Body of pancreas (tissue), 4 donors: Measurements from ENCODE around the gene YIF1B. TPM values are rescaled to one million over a fixed set of nuclear protein-coding genes. Genes with fewer than 3 reads are reported as not detected.
A peak's percentile ranks its signal among the peaks of the same experiment; 100 is the strongest.

Experiments
- ATAC-seq: fragments of 150-250 bp; one replicate; pipeline ENCODE4 v1.9.1; 2016
- DNase-seq, 4 donors: peaks; one replicate each; pipeline ENCODE4 v3.0.0-alpha.2; 2019
- H3K27ac ChIP-seq, 4 donors: fragments of 200-600 bp; sonication (generic); 1 replicate in 3 of 4; 2 replicates in 1 of 4; pipeline versions ENCODE4 v1.5.1 to v1.6.1; 2016 to 2019; ENCODE audit warnings: mild to moderate bottlenecking in 1 of 4, mixed read lengths in 1 of 4, moderate library complexity in 1 of 4
- H3K27me3 ChIP-seq, 2 donors: fragments of 200-600 bp; sonication (generic); one replicate each; pipeline ENCODE4 v1.6.0; 2016; ENCODE audit warnings: mild to moderate bottlenecking in 1 of 2
- H3K36me3 ChIP-seq, 2 donors: fragments of 200-600 bp; sonication (generic); replicated peaks in 1 of 2; 2 replicates each; pipeline ENCODE4 v1.5.1; 2016; ENCODE audit warnings: low read depth in 2 of 2; ENCODE audit not compliant: insufficient read depth in 1 of 2
- H3K4me1 ChIP-seq: fragments of 200-600 bp; sonication (generic); one replicate; pipeline ENCODE4 v1.6.0; 2016
- H3K4me3 ChIP-seq, 2 donors: fragments of 200-600 bp; sonication (generic); 1 replicate in 1 of 2; 2 replicates in 1 of 2; pipeline ENCODE4 v1.5.1; 2016 to 2019
- H3K9me3 ChIP-seq, 3 donors: fragments of 200-600 bp; sonication (generic); 1 replicate in 2 of 3; 2 replicates in 1 of 3; pipeline ENCODE4 v1.5.1; 2016
- POLR2A ChIP-seq, 3 donors: fragments of 450-650 bp; IDR thresholded peaks; one replicate each; pipeline ENCODE4 v1.6.1; 2016; ENCODE audit warnings: antibody characterized with exemption in 3 of 3, mild to moderate bottlenecking in 2 of 3
- WGBS, 2 donors: methylation state at CpG; one replicate each; pipeline ENCODE4 v1.1.5; 2017; 5-methylcytosine and 5-hydroxymethylcytosine counted together
- intact Hi-C: fragments of 100-400 bp; cut with DNase I; formaldehyde crosslinking; loops from one replicate; pipeline ENCODE4 v1.15.1; 2023
- total RNA-seq, 2 donors: library from RNA; depleted of rRNA; stranded (reverse); fragments of >200 nt; gene quantifications; one replicate each; pipeline ENCODE4 v1.1.0, GENCODE V29; 2016
- TF ChIP-seq, protein P1 (sequence below), 7 experiments: fragments of 450-650 bp in 4 of 7; fragments of 200-600 bp in 3 of 7; sonication (generic) in 3 of 7; IDR thresholded peaks; one replicate each; pipeline ENCODE4 v1.5.1; 2016 to 2019; ENCODE audit warnings: antibody characterized with exemption in 7 of 7

YIF1B gene
- total RNA-seq, 2 donors from 2014 or later: 8.2 to 22.3 TPM

GRCh38 chr19:38304866-38305429, 10.8 kb downstream of the YIF1B start:
- Histone ChIP-seq H3K27me3 (no peaks in the 10 kb centered on the region), H3K27ac (peak overlapping the region in 3 of 4 donors; percentile 5 to 50 (median 16)), H3K9me3 (no peaks in the 10 kb centered on the region), H3K4me1 (peaks cover 25% of the 10 kb centered on the region), H3K36me3 (peaks cover 0 to 2% of the 10 kb centered on the region in 2 donors), H3K4me3 (no peak overlapping the region)
- intact Hi-C loops: no loop called here
- TF ChIP-seq POLR2A (IDR thresholded peaks at IDR 0.05): peak; percentile 34 to 49 (median 39)
- TF ChIP-seq, protein P1, sequence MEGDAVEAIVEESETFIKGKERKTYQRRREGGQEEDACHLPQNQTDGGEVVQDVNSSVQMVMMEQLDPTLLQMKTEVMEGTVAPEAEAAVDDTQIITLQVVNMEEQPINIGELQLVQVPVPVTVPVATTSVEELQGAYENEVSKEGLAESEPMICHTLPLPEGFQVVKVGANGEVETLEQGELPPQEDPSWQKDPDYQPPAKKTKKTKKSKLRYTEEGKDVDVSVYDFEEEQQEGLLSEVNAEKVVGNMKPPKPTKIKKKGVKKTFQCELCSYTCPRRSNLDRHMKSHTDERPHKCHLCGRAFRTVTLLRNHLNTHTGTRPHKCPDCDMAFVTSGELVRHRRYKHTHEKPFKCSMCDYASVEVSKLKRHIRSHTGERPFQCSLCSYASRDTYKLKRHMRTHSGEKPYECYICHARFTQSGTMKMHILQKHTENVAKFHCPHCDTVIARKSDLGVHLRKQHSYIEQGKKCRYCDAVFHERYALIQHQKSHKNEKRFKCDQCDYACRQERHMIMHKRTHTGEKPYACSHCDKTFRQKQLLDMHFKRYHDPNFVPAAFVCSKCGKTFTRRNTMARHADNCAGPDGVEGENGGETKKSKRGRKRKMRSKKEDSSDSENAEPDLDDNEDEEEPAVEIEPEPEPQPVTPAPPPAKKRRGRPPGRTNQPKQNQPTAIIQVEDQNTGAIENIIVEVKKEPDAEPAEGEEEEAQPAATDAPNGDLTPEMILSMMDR (IDR thresholded peaks at IDR 0.05): no peak
- DNase-seq (peak; percentile 84 to 92 (median 91)), ATAC-seq (peak; percentile 96)
- WGBS, 2 donors: 31 to 63% methylated on average over 13 to 29 of the region's 29 CpGs

DNA sequence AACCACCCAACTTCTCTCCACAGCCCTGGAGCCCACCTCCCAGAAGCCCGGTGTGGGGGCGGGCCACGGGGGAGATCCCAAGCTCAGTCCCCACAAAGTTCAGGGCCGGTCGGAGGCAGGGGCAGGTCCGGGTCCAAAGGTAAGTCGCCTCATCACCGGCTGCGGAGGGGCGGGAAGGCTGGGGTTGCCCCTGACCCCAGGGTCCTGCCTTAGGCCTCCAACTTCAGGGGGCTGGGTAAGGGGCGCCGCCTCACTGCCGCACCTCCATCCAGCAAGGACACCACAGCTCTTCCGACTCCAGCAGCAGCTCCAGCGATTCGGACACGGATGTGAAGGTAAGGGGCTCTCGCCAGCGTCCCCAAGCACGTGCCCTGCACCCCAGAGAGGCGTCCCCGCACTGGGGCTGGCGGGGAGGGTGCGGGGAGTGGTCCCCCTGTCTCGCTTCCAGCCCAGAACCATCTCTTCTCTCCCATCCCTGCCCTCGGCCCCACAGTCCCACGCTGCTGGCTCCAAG, 11.3 kb downstream of the YIF1B start:
- Histone ChIP-seq H3K9me3 (no peaks in the 10 kb centered on the region), H3K27me3 (no peaks in the 10 kb centered on the region), H3K27ac (peak overlapping the region in 3 of 4 donors; percentile 5 to 50 (median 16)), H3K4me1 (peaks cover 25% of the 10 kb centered on the region), H3K36me3 (peaks cover 0 to 2% of the 10 kb centered on the region in 2 donors), H3K4me3 (no peak overlapping the region)
- ATAC-seq (peak; percentile 5), DNase-seq (no peak)
- TF ChIP-seq, protein P1 (IDR thresholded peaks at IDR 0.05): no peak
- TF ChIP-seq POLR2A (IDR thresholded peaks at IDR 0.05): no peak
- 42 to 59% methylated on average over 5 to 24 of the region's 27 CpGs for WGBS, 2 donors
- intact Hi-C loops: no loop called here

DNA sequence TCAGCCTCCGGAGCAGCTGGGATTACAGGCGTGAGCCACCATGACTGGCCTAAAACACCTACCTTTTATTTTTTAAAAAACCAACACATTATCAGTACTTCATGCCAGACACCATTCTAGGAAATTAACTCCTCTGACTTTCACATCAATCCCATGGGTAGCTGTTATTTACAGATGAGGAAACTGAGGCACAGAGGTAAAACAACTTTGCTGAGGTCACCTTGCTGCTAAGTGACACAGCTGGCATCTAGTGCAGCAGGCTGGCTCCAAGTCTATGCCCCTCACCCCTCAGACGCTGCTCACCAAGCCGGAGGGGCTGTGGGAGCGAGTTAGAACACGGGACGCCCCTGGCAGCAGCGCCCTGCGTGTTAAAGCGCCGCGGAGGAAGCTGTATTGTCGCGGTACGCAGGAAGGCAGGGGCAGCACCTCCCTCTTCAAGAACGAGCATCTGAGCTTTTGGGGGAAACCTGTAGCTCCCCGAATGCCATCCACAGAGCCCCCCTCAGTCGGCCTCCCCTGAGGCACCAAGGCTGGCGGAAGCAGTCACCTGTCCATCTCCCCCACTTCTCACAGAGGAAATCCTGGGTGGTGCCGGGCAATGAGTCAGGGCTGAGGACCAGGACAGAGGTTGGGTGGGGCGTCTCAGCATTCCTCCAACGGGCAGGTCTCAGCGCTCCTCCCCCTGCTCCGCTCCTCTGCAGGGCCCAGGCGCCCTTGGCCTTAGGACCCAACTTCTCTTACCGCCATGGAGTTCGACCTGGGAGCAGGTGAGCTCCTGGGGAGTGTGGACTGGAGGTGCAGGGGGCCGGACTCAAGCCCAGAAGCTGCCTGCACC, 12.0 kb downstream of the YIF1B start, which contains the start of gene C19orf33:
C19orf33 (plus strand) TSS at position 735 of the 835 bp plus-strand sequence; CDS start at position 746, 11 bp downstream.
- H3K4me3 ChIP-seq: no peak within 1 kb of the TSS
- 52 to 75% methylated on average over 4 to 21 of the region's 28 CpGs for WGBS, 2 donors
- peak within 1 kb of the TSS in 3 of 4 donors; percentile 5 to 50 (median 16) for H3K27ac ChIP-seq
- H3K27me3 ChIP-seq: no peaks in the 10 kb centered on the region
- peak in 3 of 4 donors; percentile 30 to 58 (median 32) for DNase-seq
- peaks cover 25% of the 10 kb centered on the region for H3K4me1 ChIP-seq
- no peak for ATAC-seq
- intact Hi-C loops: no loop called here
- peaks cover 0 to 2% of the 10 kb centered on the region in 2 donors for H3K36me3 ChIP-seq
- peak in 1 of 3 donors; percentile 19 for TF ChIP-seq POLR2A (IDR thresholded peaks at IDR 0.05)
- TF ChIP-seq, protein P1 (IDR thresholded peaks at IDR 0.05): no peak
- no peaks in the 10 kb centered on the region for H3K9me3 ChIP-seq

DNA sequence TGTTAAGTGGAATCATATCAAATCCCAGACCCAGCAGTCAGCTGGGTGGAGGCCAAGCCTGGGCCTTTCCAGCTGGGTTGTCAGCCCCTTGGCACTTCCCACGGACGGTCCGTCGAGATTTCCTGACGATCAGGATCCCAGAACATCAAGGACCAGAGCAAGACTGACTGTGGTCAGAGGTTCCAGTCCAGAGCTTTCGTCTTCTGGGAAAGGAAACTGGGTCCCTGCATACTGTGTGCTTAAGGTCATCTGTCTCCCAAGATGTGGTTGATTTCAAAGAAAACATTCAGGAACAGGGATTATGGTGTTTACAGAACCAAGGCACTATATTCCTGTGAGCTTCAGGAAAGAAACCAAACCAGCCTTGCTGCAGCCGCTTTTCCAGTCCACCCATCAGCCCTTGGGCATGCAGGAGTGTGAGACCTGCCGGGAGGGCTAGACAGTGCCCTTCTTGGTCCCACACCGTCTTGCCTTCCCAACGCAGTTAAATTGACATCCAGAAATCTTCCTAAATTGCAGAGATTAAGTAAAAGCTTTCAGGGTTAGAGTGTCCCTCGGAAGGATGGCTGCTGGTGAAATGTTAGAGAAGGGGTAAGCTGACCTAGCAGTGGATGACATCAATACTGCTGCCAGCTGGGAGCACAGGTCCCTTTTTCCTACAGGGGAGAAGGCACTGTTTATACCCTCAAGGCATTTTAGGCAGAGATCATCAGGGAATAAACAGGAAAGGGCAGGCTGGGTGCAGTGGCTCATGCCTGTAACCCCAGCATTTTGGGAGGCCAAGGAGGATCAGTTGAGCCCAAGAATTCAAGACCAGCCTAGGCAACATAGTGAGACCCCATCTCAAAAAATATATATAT, 16.7 kb downstream of the YIF1B start:
- DNase-seq: no peak
- H3K4me3 ChIP-seq: no peak overlapping the region
- no peaks in the 10 kb centered on the region for H3K27me3 ChIP-seq
- intact Hi-C loops: no loop called here
- no peak for TF ChIP-seq POLR2A (IDR thresholded peaks at IDR 0.05)
- TF ChIP-seq, protein P1 (IDR thresholded peaks at IDR 0.05): no peak
- no peak for ATAC-seq
- no peaks in the 10 kb centered on the region for H3K9me3 ChIP-seq
- peaks cover 9% of the 10 kb centered on the region for H3K4me1 ChIP-seq
- H3K36me3 ChIP-seq: no peaks in the 10 kb centered on the region
- 62 to 85% methylated on average over 6 to 11 of the region's 11 CpGs for WGBS, 2 donors
- H3K27ac ChIP-seq: no peak overlapping the region
